Mesothelial cell of epicardium (in vitro differentiated cells): ENCODE measurements around the gene CTNNA2. TPM values are rescaled to one million over a fixed set of nuclear protein-coding genes. Genes with fewer than 3 reads are reported as not detected.
A peak's percentile ranks its signal among the peaks of the same experiment; 100 is the strongest.

Experiments used
- DNase-seq, 2 experiments: peaks; one replicate each; pipeline ENCODE4 v3.0.0; 2021; ENCODE audit warnings: low spot score in 2 of 2; ENCODE audit not compliant: unreplicated experiment in 2 of 2
- H3K27ac Mint-ChIP-seq: 2 replicates; pipeline ENCODE4 v1.8.0; 2021; ENCODE audit warnings: mixed read lengths
- H3K27me3 Mint-ChIP-seq: 2 replicates; pipeline ENCODE4 v1.8.0; 2021; ENCODE audit warnings: low read depth, mixed read lengths
- H3K36me3 Mint-ChIP-seq: 2 replicates; pipeline ENCODE4 v1.8.0; 2021; ENCODE audit warnings: mixed read lengths
- H3K4me1 Mint-ChIP-seq: 2 replicates; pipeline ENCODE4 v1.8.0; 2021; ENCODE audit warnings: mixed read lengths
- H3K4me3 Mint-ChIP-seq: 2 replicates; pipeline ENCODE4 v1.8.0; 2021; ENCODE audit warnings: mild to moderate bottlenecking, moderate library complexity, mixed read lengths
- H3K9me3 Mint-ChIP-seq: 2 replicates; pipeline ENCODE4 v1.8.0; 2021; ENCODE audit warnings: mixed read lengths
- CTCF ChIP-seq: fragments of 200-600 bp; sonication (generic); IDR thresholded peaks from one replicate; pipeline ENCODE4 v1.5.0; 2021; ENCODE audit warnings: antibody characterized with exemption; ENCODE audit not compliant: unreplicated experiment
- total RNA-seq: library from RNA; stranded (reverse); gene quantifications from 3 replicates; pipeline ENCODE4 v1.2.1, GENCODE V29; 2021

Gene CTNNA2
- total RNA-seq, 1 donor from 2014 or later: 4.9 TPM

DNA sequence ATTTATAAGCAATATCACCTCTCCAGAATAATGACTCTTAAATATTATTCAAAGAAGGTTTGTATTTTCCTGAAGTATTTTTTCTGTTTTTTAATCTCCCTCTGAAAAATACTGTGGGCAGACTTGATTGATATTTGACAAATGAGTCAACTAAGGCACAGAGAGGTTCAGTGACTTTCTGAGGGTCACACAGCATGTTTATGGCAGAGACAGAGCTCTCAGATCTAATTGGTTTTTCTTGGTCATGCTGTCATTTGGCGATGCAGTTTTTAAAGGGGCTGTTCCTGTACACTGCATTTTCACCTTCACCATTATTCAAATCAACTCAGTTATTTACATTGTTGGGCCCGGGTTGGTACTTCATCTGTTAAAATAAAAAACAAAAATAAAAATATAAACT lies 527.4 kb downstream of the CTNNA2 start:
- H3K4me1 Mint-ChIP-seq: peaks cover 4% of the 10 kb centered on the region
- no peak overlapping the region for H3K4me3 Mint-ChIP-seq
- H3K27ac Mint-ChIP-seq: no peak overlapping the region
- no peak for DNase-seq
- peaks cover 25% of the 10 kb centered on the region for H3K27me3 Mint-ChIP-seq
- H3K36me3 Mint-ChIP-seq: no peaks in the 10 kb centered on the region
- no peaks in the 10 kb centered on the region for H3K9me3 Mint-ChIP-seq
- no peak for TF ChIP-seq CTCF

DNA sequence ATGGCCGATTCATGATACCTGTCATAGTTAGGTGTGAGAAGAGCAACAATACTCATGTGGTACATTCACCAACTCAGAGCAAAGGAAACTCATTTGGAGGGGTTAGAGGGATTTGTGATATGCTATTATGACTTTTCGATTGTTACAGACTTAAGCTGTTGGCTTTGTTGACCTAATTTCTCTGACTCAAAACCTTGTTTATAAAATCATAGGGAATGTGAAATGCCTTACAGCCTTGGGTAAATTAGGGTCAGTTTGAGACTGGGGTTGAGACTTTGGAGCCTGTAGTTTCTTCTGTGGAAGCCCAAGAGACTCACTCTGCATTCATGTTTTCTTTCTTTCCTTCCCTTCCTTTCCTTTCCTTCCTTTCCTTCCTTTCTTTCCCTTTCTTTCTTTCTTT lies 529.8 kb downstream of the CTNNA2 start:
- peaks cover 18% of the 10 kb centered on the region for H3K27me3 Mint-ChIP-seq
- no peaks in the 10 kb centered on the region for H3K36me3 Mint-ChIP-seq
- no peak overlapping the region for H3K27ac Mint-ChIP-seq
- H3K4me1 Mint-ChIP-seq: peaks cover 4% of the 10 kb centered on the region
- no peak for TF ChIP-seq CTCF
- DNase-seq: no peak
- no peak overlapping the region for H3K4me3 Mint-ChIP-seq
- H3K9me3 Mint-ChIP-seq: no peaks in the 10 kb centered on the region

GRCh38 chr2:80048296-80048695 lies 535.4 kb downstream of the CTNNA2 start:
- TF ChIP-seq CTCF: no peak
- no peak overlapping the region for H3K27ac Mint-ChIP-seq
- H3K4me3 Mint-ChIP-seq: no peak overlapping the region
- no peaks in the 10 kb centered on the region for H3K9me3 Mint-ChIP-seq
- H3K27me3 Mint-ChIP-seq: peaks cover 13% of the 10 kb centered on the region
- no peak for DNase-seq
- no peaks in the 10 kb centered on the region for H3K4me1 Mint-ChIP-seq
- no peaks in the 10 kb centered on the region for H3K36me3 Mint-ChIP-seq

DNA sequence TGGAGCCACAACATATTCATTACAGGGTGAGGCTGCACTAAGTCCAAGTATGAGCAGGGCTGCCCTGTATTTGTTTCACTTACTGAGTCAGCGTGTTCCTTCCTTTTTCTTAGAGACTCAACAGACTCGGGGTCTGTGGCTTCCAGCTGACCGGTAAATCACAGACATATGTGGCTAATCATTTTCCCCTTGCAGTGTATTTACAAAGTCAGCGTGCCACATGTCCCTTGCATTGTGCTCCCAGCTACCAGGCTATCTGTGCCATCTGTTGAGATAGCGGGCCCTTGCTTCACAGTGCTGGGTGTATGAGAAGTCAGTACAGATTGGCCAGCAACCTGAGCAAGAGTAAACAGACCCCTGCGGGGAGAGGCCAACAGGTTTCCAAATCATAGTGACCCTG lies 537.4 kb downstream of the CTNNA2 start:
- no peak for DNase-seq
- peaks cover 13% of the 10 kb centered on the region for H3K27me3 Mint-ChIP-seq
- H3K4me1 Mint-ChIP-seq: peaks cover 14% of the 10 kb centered on the region
- no peaks in the 10 kb centered on the region for H3K36me3 Mint-ChIP-seq
- H3K4me3 Mint-ChIP-seq: no peak overlapping the region
- no peaks in the 10 kb centered on the region for H3K9me3 Mint-ChIP-seq
- no peak for TF ChIP-seq CTCF
- no peak overlapping the region for H3K27ac Mint-ChIP-seq

DNA sequence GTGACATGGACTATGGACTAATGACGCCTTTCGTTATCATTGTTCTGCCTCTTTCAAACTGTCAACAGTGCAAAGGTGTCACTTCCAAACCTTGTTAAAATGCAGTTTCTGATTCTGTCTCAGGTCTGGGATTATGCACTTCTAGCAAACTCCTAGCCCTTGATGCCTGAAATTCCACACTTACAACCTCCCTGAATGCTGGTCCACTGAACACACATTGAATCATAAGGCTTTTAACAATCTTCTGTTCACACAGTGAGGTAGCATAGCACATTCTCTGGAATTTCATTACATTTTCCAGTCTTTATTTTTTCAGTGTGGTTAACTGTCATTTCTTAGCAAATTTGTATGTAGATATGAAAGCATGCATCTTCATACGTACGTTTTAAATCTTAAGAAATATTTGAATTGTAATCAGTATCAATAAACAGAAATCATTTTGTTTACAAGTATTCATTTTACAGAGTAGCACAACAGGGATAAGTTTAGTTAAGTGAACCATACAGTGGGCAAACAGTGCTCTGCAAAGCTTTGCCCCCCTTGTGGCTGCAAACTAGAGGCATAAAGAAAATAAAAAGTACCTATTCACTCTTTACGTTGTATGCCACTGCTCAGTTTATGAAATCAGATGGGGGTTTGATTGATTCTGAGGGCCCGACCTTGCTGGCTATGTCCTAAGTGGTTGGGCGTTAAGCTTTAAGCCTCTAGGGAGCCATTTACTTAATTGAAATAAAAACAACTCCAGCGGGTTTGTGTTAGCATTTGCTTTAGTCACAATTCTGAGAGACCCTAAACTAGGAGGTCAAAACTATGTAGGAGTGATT lies 540.9 kb downstream of the CTNNA2 start:
- H3K4me1 Mint-ChIP-seq: peaks cover 14% of the 10 kb centered on the region
- TF ChIP-seq CTCF: no peak
- no peaks in the 10 kb centered on the region for H3K9me3 Mint-ChIP-seq
- H3K27ac Mint-ChIP-seq: peak overlapping the region; percentile 26
- no peak overlapping the region for H3K4me3 Mint-ChIP-seq
- no peak for DNase-seq
- H3K36me3 Mint-ChIP-seq: no peaks in the 10 kb centered on the region
- H3K27me3 Mint-ChIP-seq: peaks cover 1% of the 10 kb centered on the region
